HL-60 (cell line): ENCODE results near the gene WDR6.

Experiments used
- POLR2AphosphoS5 ChIP-seq: IDR thresholded peaks from 2 replicates; pipeline ENCODE4 v1.6.1; 2012; ENCODE audit warnings: low read depth
- TF ChIP-seq, protein P1 (sequence below): IDR thresholded peaks from one replicate; pipeline ENCODE4 v1.5.1; 2011; ENCODE audit warnings: low read length, control low read depth, inconsistent platforms; ENCODE audit not compliant: insufficient read depth
- TF ChIP-seq, protein P2 (sequence below): IDR thresholded peaks from 2 replicates; pipeline ENCODE4 v1.6.1; 2012; ENCODE audit warnings: low read depth; ENCODE audit not compliant: insufficient replicate concordance

DNA sequence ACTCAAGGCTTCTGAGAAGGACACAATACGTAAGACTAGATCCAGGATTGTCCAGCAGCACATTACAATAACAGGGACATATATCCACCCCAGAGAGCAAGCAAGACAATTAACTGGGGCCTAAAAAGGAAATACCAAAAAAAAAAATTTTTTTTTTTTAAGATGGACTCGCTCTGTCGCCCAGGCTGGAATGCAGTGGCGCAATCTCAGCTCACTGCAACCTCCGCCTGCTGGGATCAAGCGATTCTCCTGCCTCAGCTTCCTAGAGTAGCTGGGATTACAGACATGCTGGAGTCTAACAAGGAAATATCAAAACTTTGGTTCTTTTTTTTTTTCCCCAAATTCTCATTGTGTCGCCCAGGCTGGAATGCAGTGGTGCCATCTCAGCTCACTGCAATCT, 50.8 kb downstream of the WDR6 start:
- TF ChIP-seq POLR2AphosphoS5 = no peak
- TF ChIP-seq, protein P1, sequence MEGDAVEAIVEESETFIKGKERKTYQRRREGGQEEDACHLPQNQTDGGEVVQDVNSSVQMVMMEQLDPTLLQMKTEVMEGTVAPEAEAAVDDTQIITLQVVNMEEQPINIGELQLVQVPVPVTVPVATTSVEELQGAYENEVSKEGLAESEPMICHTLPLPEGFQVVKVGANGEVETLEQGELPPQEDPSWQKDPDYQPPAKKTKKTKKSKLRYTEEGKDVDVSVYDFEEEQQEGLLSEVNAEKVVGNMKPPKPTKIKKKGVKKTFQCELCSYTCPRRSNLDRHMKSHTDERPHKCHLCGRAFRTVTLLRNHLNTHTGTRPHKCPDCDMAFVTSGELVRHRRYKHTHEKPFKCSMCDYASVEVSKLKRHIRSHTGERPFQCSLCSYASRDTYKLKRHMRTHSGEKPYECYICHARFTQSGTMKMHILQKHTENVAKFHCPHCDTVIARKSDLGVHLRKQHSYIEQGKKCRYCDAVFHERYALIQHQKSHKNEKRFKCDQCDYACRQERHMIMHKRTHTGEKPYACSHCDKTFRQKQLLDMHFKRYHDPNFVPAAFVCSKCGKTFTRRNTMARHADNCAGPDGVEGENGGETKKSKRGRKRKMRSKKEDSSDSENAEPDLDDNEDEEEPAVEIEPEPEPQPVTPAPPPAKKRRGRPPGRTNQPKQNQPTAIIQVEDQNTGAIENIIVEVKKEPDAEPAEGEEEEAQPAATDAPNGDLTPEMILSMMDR = no peak
- TF ChIP-seq, protein P2, sequence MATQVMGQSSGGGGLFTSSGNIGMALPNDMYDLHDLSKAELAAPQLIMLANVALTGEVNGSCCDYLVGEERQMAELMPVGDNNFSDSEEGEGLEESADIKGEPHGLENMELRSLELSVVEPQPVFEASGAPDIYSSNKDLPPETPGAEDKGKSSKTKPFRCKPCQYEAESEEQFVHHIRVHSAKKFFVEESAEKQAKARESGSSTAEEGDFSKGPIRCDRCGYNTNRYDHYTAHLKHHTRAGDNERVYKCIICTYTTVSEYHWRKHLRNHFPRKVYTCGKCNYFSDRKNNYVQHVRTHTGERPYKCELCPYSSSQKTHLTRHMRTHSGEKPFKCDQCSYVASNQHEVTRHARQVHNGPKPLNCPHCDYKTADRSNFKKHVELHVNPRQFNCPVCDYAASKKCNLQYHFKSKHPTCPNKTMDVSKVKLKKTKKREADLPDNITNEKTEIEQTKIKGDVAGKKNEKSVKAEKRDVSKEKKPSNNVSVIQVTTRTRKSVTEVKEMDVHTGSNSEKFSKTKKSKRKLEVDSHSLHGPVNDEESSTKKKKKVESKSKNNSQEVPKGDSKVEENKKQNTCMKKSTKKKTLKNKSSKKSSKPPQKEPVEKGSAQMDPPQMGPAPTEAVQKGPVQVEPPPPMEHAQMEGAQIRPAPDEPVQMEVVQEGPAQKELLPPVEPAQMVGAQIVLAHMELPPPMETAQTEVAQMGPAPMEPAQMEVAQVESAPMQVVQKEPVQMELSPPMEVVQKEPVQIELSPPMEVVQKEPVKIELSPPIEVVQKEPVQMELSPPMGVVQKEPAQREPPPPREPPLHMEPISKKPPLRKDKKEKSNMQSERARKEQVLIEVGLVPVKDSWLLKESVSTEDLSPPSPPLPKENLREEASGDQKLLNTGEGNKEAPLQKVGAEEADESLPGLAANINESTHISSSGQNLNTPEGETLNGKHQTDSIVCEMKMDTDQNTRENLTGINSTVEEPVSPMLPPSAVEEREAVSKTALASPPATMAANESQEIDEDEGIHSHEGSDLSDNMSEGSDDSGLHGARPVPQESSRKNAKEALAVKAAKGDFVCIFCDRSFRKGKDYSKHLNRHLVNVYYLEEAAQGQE = no peak
